ENCODE results near the gene CDCA4. TPM values are rescaled to one million over a fixed set of nuclear protein-coding genes. Genes with fewer than 3 reads are reported as not detected.
"Not testable (repeated sequence)": the region's sequence is repeated elsewhere in the genome, so short reads cannot be mapped to it uniquely, and the experiment has no call there.

Gene CDCA4
- polyA plus RNA-seq, 4 donors = 18.2 to 26.9 (median 21.3) TPM

DNA sequence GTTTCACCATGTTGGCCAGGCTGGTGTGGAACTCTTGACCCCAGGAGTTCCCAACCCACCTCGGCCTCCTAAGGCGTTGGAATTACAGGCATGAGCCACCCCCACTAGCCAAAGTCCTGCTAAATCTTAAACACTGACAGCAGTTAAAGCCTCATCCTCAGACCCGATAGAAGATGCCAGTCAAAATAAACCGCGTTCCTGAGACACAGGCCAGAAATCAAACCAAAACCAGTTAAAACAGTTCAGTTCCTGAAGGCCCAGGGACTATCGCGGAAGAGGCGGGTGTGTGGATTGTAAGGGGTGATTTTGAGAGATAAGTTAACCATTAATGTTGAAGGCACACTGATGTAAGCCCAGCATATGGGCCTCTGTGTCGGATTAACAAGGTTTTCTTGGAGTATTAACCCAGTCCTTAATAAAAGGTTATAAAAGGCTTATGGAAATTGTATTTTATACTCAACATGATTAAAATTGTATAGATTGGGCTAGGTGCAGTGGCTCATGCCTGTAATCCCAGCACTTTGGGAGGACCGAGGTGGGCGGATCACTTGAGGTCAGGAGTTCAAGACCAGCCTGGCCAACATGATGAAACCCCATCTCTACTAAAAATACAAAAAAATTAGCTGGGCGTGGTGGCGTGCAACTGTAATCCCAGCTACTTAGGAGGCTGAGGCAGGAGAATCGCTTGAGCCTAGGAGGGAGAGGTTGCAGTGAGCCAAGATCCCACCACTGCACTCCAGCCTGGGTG is 18.7 kb upstream of the CDCA4 start:
- no peak for DNase-seq (ENCODE audit: low read depth in 4 of 4, low spot score in 3 of 4)

GRCh38 chr14:105035616-105036015 is 14.7 kb upstream of the CDCA4 start:
- DNase-seq (ENCODE audit: low read depth in 4 of 4, low spot score in 3 of 4) = not testable (repeated sequence)

GRCh38 chr14:105034315-105035039 is 13.6 kb upstream of the CDCA4 start:
- no peak for DNase-seq (ENCODE audit: low read depth in 4 of 4, low spot score in 3 of 4)

GRCh38 chr14:105033412-105033900 is 12.6 kb upstream of the CDCA4 start:
- DNase-seq (ENCODE audit: low read depth in 4 of 4, low spot score in 3 of 4) = not testable (repeated sequence)

DNA sequence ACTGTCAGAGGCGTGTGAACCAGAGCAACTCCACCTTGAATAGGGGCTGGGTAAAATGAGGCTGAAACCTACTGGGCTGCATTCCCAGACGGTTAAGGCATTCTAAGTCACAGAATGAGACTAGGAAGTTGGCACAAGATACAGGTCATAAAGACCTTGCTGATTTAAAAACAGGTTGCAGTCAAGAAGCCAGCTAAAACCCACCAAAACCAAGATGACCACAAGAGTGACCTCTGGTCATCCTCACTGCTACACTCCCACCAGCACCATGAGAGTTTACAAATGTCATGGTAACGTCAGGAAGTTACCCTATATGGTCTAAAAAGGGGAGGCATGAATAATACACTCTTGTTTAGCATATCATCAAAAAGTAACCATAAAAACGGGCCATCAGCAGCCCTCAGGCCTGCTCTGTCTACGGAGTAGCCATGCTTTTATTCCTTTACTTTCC is 11.6 kb upstream of the CDCA4 start:
- DNase-seq (ENCODE audit: low read depth in 4 of 4, low spot score in 3 of 4) = not testable (repeated sequence)

DNA sequence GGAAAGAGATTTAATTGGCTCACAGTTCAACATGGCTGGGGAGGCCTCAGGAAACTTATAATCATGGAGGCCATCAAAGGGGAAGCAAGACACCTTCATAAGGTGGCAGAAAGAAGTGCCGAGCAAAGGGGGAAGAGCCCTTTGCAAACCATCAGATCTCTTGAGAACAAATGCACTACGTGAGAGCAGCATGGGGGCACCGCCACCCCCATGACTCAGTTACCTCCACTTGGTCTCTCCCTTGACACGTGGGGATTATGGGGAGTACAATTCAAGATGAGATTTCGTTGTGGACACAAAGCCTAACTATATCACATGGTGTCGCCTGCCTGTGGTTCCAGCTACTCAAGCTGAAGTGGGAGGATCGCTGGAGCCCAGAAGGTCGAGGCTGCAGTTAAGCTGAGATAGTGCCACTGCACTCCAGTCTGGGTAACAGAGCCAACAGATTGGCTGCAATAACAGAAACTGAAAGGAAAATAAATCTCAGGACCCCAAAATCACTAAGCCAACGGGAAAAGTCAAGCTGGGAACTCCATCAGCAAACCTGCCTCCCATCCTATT is 10.0 kb upstream of the CDCA4 start:
- DNase-seq (ENCODE audit: low read depth in 4 of 4, low spot score in 3 of 4) = no peak

DNA sequence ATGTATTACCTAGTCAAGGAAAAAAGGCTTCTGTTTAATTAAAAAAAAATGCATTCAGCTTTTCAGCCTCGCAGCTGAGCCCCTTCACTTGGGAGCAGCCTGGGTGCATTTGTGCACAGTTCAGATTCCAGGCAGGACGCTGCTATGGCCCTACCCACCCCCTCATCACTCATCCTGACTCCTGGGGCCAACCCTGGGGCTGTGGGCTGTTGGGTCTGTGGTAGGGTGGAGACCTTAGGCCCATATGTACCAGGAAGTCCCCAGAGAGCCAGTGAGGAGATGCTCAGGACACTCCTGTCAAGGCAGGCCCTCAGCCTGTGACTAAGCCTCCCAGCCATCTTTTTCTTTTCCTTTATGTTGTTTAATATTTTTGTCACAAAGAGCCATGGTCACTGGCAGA is 9.3 kb upstream of the CDCA4 start:
- DNase-seq (ENCODE audit: low read depth in 4 of 4, low spot score in 3 of 4) = no peak

GRCh38 chr14:105029402-105029801 is 8.5 kb upstream of the CDCA4 start:
- DNase-seq (ENCODE audit: low read depth in 4 of 4, low spot score in 3 of 4) = no peak

DNA sequence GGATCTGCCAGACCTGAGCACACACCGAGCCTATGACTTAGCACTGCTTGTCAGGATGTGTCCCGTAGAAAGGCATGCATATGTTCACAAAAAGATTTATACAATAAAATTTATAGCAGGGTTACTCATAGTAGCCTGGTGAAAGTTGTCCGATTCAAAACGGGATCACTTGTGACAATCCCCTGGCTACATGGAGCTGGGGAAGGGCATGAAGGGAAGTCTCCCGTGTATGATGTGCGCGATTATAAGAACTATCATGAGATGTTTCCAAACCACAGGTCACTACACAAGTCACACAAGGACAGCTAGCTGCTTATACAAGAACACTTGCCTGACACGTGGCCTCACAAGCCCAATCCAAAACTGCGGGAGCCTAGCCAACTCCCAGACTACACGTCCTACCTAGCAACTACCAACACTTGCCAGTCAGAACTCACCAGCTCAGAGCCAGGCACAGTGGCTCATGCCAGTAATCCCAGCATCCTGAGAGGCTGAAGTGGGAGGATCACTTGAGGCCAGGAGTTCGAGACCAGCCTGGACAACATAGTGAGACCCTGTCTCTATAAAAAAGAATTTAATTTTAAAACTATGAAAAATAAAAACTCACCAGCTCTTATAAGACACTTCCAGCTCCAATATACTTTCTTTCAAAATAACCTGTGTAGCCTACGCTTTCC is 7.5 kb upstream of the CDCA4 start:
- no peak for DNase-seq (ENCODE audit: low read depth in 4 of 4, low spot score in 3 of 4)

DNA sequence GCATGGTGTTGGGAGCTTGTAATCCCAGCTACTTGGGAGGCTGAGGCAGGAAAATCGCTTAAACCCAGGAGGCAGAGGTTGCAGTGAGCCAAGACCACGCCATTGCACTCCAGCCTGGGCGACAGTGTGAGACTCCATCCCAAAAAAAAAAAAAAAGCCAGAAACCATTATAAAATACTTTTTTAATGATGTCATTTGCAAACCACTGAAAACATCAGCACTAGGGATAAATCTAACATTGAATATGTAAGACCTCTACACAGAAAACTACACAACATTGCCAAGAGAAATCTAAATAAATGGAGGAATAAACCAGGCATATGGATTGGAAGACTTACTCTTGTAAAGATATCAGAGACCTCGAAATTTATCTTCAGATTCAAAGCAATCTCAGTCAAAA is 6.8 kb upstream of the CDCA4 start:
- not testable (repeated sequence) for DNase-seq (ENCODE audit: low read depth in 4 of 4, low spot score in 3 of 4)

DNA sequence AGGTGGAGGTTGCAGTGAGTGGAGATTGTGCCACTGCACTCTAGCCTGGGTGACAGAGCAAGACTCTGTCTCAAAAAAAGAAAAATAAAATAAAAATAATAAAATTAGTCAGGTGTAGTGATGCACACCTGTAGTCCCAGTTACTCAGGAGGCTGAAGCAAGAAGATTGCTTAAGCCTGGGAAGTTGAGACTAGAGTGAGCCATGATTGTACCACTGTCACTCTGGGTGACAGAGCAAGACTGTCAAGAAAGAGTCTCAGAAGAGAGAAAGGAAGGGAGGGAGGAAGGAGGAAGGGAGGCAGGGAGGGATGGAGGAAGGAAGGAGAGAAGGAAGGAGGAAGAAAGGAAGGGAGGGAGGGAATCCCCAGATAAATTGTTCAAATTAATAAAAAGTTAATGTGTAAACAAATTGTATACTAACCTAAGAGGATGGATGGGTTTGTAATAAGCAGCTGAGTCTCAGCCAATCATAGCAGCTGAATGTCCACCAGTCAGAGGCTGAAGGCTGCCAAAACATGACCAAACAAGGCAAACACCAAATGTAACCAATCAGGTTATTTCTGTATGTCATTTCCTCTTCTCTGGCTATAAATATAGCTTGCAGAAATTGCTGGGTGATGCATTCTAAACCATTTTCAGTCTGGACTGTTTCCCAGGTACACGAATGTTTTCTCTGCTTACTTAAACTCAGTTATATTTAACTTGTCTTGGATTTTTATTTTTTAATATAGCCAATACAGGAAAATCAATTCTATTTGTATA is 6.1 kb upstream of the CDCA4 start:
- no peak for DNase-seq (ENCODE audit: low read depth in 4 of 4, low spot score in 3 of 4)

DNA sequence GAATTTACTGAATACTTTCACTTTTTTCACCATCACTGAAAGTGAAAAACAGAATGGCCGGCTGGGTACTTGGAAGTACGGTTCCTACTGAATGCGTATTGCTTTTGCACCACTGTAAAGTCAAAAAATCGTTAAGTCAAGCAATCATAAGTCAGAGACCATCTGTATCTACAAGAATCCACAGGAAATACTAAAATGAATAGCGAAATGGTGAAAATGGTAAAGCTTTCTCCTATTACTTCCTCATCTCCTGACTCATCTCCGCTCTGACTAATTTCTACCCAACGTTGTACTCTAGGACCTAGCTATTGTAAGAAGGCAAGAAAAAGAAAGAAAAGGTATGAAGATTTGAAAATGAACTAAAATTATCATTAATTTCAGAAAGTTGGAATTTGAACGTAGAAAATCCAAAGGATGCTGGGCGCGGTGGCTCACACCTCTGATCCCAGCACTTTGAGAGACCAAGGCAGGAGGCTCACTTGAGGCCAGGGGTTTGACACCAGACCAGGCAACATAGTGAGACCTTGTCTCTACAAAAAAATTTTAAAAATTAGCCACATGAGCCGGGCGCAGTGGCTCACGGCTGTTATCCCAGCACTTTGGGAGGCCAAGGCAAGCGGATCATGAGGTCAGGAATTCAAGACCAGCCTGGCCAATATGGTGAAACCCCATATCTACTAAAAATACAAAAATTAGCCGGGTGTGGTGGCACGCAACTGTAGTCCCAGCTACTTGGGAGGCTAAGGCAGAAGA is 5.3 kb upstream of the CDCA4 start:
- DNase-seq (ENCODE audit: low read depth in 4 of 4, low spot score in 3 of 4) = no peak

DNA sequence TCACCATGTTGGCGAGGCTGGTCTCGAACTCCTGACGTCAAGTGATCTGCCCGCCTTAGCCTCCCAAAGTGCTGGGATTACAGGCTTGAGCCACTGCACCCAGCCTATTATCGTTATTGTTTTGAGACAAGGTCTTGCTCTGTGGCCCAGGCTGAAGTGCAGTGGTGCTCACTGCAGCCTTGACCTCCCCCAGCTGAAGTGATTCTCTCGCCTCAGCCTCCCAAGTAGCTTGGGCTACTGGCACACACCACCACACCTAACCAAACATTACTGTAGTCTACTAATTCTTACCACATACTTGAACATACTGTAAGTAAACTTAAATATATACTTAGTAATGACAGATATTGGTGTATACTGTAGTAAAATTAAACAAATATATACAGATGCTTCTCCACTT is 4.5 kb upstream of the CDCA4 start:
- DNase-seq (ENCODE audit: low read depth in 4 of 4, low spot score in 3 of 4) = no peak

DNA sequence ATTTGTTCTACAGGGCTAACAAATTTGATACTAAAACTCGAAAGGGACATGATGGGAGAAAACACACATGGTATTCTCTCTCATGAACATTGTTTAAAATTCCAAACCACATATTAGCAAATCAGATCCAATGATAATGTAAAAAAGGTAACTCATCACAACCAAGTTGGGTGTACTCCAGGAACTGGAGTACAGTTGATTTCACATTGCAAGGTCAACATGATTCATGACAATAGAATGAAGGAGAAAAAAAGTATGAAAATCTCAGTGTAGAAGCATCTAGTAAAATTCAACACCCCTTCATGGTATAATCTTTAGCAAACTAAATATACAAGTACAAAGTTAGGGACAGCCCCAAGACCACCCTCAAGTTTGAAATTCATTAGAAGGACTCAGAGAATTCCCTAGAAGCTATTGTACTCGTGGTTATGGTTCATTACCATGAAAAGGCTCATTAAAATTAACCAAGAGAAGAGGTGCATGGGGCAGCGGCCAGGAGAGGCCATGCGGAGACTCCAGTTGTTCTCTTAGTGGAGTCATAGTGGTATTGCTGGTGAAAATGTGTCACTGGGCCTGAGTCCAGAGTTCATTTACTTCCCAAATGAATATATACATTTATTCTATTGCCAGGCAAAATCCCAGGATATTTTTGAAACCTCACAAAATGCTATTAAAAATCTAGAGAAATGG is 3.1 kb upstream of the CDCA4 start:
- DNase-seq (ENCODE audit: low read depth in 4 of 4, low spot score in 3 of 4) = no peak

DNA sequence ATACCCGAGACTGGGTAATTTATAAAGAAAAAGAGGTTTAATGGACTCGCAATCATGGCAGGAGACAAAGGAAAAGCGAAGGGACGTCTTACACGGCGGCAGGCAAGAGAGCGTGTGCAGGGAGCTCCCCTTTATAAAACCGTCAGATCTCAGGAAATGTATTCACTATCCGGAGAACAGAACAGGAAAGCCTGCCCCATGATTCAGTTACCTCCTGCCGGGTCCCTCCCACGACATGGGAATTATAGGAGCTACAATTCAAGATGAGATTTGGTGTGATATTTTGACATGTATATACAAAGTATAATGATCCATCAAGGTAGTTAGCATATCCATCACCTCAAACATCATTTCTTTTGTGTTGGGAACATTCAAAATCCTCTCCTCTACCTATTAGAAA is 2.3 kb upstream of the CDCA4 start:
- no peak for DNase-seq (ENCODE audit: low read depth in 4 of 4, low spot score in 3 of 4)

GRCh38 chr14:105022276-105022670 is 1.4 kb upstream of the CDCA4 start:
- DNase-seq (ENCODE audit: low read depth in 4 of 4, low spot score in 3 of 4) = no peak

DNA sequence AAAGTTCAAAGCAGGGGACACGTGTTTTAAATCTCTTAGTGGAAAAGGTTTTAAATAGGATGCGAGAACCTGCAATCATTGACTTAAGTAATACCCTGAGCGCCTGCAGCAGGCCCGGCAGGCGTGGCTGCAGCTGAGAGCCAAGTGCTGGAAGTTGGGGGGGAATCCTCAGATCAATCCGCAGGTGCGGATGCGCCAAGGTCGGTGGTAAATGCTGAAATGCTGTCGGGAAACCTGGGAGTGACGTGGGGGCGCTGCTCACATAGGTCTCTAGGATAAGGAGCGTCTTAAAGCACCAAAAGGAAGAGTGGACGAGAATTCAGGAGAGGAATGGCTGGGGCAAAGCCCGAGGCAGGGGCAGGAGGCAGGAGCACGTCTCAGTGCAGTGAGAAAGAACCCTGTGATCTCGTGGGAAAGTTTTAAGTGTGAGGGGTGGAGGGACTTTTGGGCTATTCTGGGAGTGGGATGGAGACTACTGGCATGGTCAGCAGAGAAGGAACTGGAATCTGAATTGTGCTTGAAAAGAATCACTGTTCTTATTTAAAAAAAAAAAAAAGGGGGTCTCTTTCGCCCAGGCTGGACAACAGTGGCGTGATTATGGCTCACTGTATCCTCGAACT is 883 bp upstream of the CDCA4 start:
- peak in 1 of 4 donors; percentile 42 for DNase-seq (ENCODE audit: low read depth in 4 of 4, low spot score in 3 of 4)

Measured in left renal pelvis (tissue), 4 donors.